HepG2 (cell line): Measurements from ENCODE around the gene TMEM221. TPM values are rescaled to one million over a fixed set of nuclear protein-coding genes. Genes with fewer than 3 reads are reported as not detected.

ENCODE experiments used
- AKNA ChIP-seq: sonication (generic); formaldehyde crosslinking; IDR thresholded peaks from 2 replicates; pipeline ENCODE4 v1.4.0; 2020; ENCODE audit warnings: missing genetic modification reagents, borderline replicate concordance
- MXD4 ChIP-seq: IDR thresholded peaks from 2 replicates; pipeline ENCODE4 v1.6.1; 2016; ENCODE audit warnings: mild to moderate bottlenecking, missing biosample characterization, missing genetic modification reagents
- NFAT5 ChIP-seq: sonication (generic); formaldehyde crosslinking; IDR thresholded peaks from 2 replicates; pipeline ENCODE4 v1.4.0; 2020; ENCODE audit warnings: missing genetic modification reagents
- polyA plus RNA-seq, 8 experiments: library from polyadenylated mRNA; depleted of rRNA in 3 of 8; stranded (reverse) in 7 of 8; unstranded in 1 of 8; fragments of >200 nt; fragmentation: Illumina TruSeq in 4 of 8; extraction: Trizol in 4 of 8; gene quantifications; 2 replicates each; pipeline versions ENCODE4 v1.2.1 to v1.2.3, GENCODE V29; 2011 to 2016; ENCODE audit warnings: low read depth in 4 of 8, missing spikeins in 1 of 8, mixed read lengths in 1 of 8; ENCODE audit not compliant: insufficient read depth in 1 of 8
- total RNA-seq, 5 experiments: library from RNA; depleted of rRNA; stranded (reverse); fragments of >200 nt; fragmentation: Illumina TruSeq; extraction: Trizol; gene quantifications; 2 replicates each; pipeline ENCODE4 v1.2.3, GENCODE V29; 2016; ENCODE audit warnings: low read depth in 1 of 5
- TF ChIP-seq, protein P1 (sequence below), 2 experiments: sonication (generic) in 1 of 2; formaldehyde crosslinking in 1 of 2; IDR thresholded peaks; 2 replicates each; pipeline versions ENCODE4 v1.4.0 to v1.6.1; 2016 to 2020; ENCODE audit warnings: borderline replicate concordance in 1 of 2, low read depth in 1 of 2, mild to moderate bottlenecking in 1 of 2, missing genetic modification reagents in 1 of 2

The TMEM221 gene
- total and polyA plus RNA-seq, 2 of the 13 experiments (the other 11 are each of a cell fraction or from before 2014, with no cell fraction given), result 0.33 to 0.77 TPM

DNA sequence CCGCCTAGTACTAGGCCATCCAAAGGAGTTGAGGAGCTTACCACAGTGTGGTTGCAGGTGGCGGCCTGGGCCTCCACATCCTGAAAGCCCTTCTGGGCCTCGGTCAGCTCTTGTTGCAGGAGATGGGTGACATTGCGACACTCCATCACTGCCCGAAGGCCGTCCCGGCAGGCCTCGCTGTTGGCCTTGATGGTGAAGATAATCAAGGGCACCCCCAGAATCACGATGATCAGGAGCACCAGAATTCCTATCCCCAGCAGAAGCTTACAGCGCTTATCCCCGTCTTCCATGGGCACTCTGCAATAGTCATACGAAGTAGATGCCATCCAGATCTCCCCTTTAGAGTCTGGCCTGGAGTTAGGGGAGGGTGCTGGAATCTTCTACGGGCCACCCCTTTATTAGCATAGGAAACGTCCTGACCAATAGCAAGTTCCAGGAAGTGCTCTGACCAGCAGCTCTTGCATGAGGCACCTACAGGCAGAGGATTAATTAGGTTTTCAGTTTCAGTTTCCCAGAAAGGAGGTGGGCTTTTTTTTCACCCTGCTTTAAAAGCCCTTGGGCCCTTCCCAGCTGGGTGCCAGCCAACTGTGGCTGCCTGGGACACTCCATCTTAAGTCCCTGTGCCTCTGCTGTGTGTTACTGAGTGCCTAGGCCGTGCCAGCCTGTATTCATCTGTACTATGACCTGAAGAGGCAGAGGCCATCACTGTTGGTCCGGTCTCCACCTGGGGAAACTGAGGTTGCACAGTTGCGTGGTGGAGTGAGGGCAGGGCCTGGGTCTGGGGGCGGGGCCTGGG, 43.0 kb downstream of the TMEM221 start, which contains the start of gene BST2 (continued):
- TF ChIP-seq AKNA (CRISPR knock-in tag) (no peak), NFAT5 (no peak), MXD4 (no peak; the same call in 1 of the 2 replicates)
- TF ChIP-seq, protein P1, sequence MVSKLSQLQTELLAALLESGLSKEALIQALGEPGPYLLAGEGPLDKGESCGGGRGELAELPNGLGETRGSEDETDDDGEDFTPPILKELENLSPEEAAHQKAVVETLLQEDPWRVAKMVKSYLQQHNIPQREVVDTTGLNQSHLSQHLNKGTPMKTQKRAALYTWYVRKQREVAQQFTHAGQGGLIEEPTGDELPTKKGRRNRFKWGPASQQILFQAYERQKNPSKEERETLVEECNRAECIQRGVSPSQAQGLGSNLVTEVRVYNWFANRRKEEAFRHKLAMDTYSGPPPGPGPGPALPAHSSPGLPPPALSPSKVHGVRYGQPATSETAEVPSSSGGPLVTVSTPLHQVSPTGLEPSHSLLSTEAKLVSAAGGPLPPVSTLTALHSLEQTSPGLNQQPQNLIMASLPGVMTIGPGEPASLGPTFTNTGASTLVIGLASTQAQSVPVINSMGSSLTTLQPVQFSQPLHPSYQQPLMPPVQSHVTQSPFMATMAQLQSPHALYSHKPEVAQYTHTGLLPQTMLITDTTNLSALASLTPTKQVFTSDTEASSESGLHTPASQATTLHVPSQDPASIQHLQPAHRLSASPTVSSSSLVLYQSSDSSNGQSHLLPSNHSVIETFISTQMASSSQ (IDR thresholded peaks at IDR 0.05; ENCODE audit: low read depth), result no peak
- TF ChIP-seq, protein P1 (CRISPR knock-in tag; IDR thresholded peaks at IDR 0.05; ENCODE audit: borderline replicate concordance), result no peak
